ENCODE results near the gene VAPA. TPM values are rescaled to one million over a fixed set of nuclear protein-coding genes. Genes with fewer than 3 reads are reported as not detected.

The VAPA gene
- total and polyA plus RNA-seq, 9 of the 15 experiments (the other 6 are each of a cell fraction or from before 2014, with no cell fraction given), result 219 to 902 (median 526) TPM

DNA sequence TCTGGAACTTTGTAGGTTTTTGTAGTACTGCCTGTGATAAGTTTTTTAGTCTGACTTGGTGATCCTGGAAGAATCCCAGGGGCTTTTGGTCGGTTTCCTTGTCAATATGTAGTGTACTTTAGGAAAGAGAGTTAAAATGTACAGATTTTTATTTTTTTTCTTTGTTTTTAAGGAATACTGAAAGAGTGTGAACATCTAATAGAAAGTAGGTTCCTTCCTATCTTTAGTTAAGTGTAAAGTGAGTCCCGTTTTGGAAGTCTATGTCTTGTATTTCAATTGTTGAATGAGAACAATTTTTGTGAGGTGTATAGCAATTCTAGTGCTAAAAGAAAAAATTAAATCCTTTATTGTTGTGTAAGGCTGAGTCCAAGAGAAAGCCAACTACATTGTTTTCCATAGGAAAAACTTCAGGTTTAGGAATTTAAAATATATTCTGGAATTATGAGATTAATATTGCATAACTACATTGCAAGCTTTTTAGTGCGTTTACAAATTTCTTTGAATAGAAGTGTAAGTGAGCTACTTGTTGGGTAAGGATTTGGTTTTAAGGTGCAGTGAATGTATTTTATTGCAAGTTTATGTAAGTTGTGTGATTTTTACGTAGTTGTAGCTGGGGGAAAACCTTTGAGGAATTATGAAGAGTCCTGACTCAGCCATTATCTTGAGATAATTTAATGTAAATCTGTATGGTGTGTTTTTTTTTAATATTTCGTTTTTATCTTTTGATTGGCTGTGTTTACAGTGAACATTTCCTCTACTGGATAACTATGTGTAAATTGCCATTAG is 1.7 kb downstream of the VAPA start (continued):
- TF ChIP-seq, protein P1, sequence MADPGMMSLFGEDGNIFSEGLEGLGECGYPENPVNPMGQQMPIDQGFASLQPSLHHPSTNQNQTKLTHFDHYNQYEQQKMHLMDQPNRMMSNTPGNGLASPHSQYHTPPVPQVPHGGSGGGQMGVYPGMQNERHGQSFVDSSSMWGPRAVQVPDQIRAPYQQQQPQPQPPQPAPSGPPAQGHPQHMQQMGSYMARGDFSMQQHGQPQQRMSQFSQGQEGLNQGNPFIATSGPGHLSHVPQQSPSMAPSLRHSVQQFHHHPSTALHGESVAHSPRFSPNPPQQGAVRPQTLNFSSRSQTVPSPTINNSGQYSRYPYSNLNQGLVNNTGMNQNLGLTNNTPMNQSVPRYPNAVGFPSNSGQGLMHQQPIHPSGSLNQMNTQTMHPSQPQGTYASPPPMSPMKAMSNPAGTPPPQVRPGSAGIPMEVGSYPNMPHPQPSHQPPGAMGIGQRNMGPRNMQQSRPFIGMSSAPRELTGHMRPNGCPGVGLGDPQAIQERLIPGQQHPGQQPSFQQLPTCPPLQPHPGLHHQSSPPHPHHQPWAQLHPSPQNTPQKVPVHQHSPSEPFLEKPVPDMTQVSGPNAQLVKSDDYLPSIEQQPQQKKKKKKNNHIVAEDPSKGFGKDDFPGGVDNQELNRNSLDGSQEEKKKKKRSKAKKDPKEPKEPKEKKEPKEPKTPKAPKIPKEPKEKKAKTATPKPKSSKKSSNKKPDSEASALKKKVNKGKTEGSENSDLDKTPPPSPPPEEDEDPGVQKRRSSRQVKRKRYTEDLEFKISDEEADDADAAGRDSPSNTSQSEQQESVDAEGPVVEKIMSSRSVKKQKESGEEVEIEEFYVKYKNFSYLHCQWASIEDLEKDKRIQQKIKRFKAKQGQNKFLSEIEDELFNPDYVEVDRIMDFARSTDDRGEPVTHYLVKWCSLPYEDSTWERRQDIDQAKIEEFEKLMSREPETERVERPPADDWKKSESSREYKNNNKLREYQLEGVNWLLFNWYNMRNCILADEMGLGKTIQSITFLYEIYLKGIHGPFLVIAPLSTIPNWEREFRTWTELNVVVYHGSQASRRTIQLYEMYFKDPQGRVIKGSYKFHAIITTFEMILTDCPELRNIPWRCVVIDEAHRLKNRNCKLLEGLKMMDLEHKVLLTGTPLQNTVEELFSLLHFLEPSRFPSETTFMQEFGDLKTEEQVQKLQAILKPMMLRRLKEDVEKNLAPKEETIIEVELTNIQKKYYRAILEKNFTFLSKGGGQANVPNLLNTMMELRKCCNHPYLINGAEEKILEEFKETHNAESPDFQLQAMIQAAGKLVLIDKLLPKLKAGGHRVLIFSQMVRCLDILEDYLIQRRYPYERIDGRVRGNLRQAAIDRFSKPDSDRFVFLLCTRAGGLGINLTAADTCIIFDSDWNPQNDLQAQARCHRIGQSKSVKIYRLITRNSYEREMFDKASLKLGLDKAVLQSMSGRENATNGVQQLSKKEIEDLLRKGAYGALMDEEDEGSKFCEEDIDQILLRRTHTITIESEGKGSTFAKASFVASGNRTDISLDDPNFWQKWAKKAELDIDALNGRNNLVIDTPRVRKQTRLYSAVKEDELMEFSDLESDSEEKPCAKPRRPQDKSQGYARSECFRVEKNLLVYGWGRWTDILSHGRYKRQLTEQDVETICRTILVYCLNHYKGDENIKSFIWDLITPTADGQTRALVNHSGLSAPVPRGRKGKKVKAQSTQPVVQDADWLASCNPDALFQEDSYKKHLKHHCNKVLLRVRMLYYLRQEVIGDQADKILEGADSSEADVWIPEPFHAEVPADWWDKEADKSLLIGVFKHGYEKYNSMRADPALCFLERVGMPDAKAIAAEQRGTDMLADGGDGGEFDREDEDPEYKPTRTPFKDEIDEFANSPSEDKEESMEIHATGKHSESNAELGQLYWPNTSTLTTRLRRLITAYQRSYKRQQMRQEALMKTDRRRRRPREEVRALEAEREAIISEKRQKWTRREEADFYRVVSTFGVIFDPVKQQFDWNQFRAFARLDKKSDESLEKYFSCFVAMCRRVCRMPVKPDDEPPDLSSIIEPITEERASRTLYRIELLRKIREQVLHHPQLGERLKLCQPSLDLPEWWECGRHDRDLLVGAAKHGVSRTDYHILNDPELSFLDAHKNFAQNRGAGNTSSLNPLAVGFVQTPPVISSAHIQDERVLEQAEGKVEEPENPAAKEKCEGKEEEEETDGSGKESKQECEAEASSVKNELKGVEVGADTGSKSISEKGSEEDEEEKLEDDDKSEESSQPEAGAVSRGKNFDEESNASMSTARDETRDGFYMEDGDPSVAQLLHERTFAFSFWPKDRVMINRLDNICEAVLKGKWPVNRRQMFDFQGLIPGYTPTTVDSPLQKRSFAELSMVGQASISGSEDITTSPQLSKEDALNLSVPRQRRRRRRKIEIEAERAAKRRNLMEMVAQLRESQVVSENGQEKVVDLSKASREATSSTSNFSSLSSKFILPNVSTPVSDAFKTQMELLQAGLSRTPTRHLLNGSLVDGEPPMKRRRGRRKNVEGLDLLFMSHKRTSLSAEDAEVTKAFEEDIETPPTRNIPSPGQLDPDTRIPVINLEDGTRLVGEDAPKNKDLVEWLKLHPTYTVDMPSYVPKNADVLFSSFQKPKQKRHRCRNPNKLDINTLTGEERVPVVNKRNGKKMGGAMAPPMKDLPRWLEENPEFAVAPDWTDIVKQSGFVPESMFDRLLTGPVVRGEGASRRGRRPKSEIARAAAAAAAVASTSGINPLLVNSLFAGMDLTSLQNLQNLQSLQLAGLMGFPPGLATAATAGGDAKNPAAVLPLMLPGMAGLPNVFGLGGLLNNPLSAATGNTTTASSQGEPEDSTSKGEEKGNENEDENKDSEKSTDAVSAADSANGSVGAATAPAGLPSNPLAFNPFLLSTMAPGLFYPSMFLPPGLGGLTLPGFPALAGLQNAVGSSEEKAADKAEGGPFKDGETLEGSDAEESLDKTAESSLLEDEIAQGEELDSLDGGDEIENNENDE (IDR thresholded peaks at IDR 0.05; ENCODE audit: low read depth, low read length), result no peak
- TF ChIP-seq MEIS2 (IDR thresholded peaks at IDR 0.05; ENCODE audit: partially characterized antibody), result peak; percentile 69
- TF ChIP-seq, protein P2, sequence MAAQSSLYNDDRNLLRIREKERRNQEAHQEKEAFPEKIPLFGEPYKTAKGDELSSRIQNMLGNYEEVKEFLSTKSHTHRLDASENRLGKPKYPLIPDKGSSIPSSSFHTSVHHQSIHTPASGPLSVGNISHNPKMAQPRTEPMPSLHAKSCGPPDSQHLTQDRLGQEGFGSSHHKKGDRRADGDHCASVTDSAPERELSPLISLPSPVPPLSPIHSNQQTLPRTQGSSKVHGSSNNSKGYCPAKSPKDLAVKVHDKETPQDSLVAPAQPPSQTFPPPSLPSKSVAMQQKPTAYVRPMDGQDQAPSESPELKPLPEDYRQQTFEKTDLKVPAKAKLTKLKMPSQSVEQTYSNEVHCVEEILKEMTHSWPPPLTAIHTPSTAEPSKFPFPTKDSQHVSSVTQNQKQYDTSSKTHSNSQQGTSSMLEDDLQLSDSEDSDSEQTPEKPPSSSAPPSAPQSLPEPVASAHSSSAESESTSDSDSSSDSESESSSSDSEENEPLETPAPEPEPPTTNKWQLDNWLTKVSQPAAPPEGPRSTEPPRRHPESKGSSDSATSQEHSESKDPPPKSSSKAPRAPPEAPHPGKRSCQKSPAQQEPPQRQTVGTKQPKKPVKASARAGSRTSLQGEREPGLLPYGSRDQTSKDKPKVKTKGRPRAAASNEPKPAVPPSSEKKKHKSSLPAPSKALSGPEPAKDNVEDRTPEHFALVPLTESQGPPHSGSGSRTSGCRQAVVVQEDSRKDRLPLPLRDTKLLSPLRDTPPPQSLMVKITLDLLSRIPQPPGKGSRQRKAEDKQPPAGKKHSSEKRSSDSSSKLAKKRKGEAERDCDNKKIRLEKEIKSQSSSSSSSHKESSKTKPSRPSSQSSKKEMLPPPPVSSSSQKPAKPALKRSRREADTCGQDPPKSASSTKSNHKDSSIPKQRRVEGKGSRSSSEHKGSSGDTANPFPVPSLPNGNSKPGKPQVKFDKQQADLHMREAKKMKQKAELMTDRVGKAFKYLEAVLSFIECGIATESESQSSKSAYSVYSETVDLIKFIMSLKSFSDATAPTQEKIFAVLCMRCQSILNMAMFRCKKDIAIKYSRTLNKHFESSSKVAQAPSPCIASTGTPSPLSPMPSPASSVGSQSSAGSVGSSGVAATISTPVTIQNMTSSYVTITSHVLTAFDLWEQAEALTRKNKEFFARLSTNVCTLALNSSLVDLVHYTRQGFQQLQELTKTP (IDR thresholded peaks at IDR 0.05; ENCODE audit: low read depth in 1 of 2, partially characterized antibody in 2 of 2), result peak; percentile 83 to 86
- TF ChIP-seq NRF1 (conservative IDR thresholded peaks at IDR 0.05 in 1 of 2, IDR thresholded peaks at IDR 0.05 in 1 of 2), result no peak
- 0 out of 2 replicates have a peak, but pooled peaks have one; percentile 29 for TF ChIP-seq PYGO2 (tag; IDR thresholded peaks at IDR 0.05)
- peak; percentile 35; the same call in 1 of the 2 replicates for TF ChIP-seq SP1 (CRISPR knock-in tag; IDR thresholded peaks at IDR 0.05)
- TF ChIP-seq ZNF175 (CRISPR knock-in tag; IDR thresholded peaks at IDR 0.05; ENCODE audit: low read depth), result peak; percentile 53; the same call in 1 of the 2 replicates
- TF ChIP-seq PRPF4 (IDR thresholded peaks at IDR 0.05; ENCODE audit: insufficient read depth, low read depth, low read length, poor library complexity, severe bottlenecking), result no peak
- TF ChIP-seq CBFA2T2 (conservative IDR thresholded peaks at IDR 0.05), result no peak
- no peak for TF ChIP-seq COPS2 (conservative IDR thresholded peaks at IDR 0.05)
- TF ChIP-seq ZNF311 (CRISPR knock-in tag; IDR thresholded peaks at IDR 0.05), result no peak
